Measurements from ENCODE around the gene SCAF8. TPM values are rescaled to one million over a fixed set of nuclear protein-coding genes. Genes with fewer than 3 reads are reported as not detected.

SCAF8 gene
- total and polyA plus RNA-seq, 2 of the 4 experiments (the other 2 are of a cell fraction), result 16.1 to 23.5 TPM

- BruUV-seq (replicated peaks), result no TSS peak
- Histone ChIP-seq H4K8ac (ENCODE audit: low read depth in 2 of 2, low read length in 2 of 2) (no peak overlapping the region), H2BK15ac (ENCODE audit: low read depth, low read length) (no peak overlapping the region), H3K27ac (ENCODE audit: insufficient read depth, low read length) (no peak overlapping the region), H2BK5ac (ENCODE audit: low read depth, low read length, poor library complexity, severe bottlenecking) (no peak overlapping the region), H3K18ac (ENCODE audit: low read depth, low read length) (no peak overlapping the region), H3K9ac (ENCODE audit: low read depth, low read length) (no peak overlapping the region), H2AFZ (replicated peaks; ENCODE audit: low read length, poor library complexity) (no peak overlapping the region), H3K23ac (ENCODE audit: low read depth, low read length) (no peak overlapping the region), H4K5ac (ENCODE audit: low read depth, low read length) (no peak overlapping the region), H2AK5ac (ENCODE audit: low read depth, low read length) (no peak overlapping the region), H3K4me2 (ENCODE audit: low read depth, low read length) (no peak overlapping the region), H3K36me3 (ENCODE audit: control insufficient read depth, insufficient read depth, low read length) (no peaks in the 10 kb centered on the region), H3K79me1 (ENCODE audit: low read depth in 1 of 2, low read length in 2 of 2) (no peaks in the 10 kb centered on the region), H2BK120ac (ENCODE audit: low read depth, low read length) (no peak overlapping the region), H3K4ac (ENCODE audit: low read depth, low read length) (no peak overlapping the region), H2BK20ac (ENCODE audit: low read depth, low read length) (no peak overlapping the region), H3K4me1 (ENCODE audit: control insufficient read depth, insufficient read depth, low read length) (peaks cover 4% of the 10 kb centered on the region; the same call in 1 of the 2 replicates), H3K27me3 (ENCODE audit: control insufficient read depth, insufficient read depth, low read length) (peaks cover 10% of the 10 kb centered on the region), H3K14ac (replicated peaks; ENCODE audit: low read depth, low read length) (no peak overlapping the region), H3K9me3 (ENCODE audit: control insufficient read depth, insufficient read depth, low read length) (no peaks in the 10 kb centered on the region), H4K20me1 (ENCODE audit: insufficient read depth, low read length) (no peaks in the 10 kb centered on the region), H3K4me3 (ENCODE audit: insufficient read depth, low read depth, low read length) (no peak overlapping the region), H4K91ac (ENCODE audit: insufficient read depth, low read depth, low read length) (no peak overlapping the region), H3K56ac (ENCODE audit: extremely low read depth, insufficient read depth, low read length) (no peak overlapping the region), H3K9me1 (ENCODE audit: insufficient read depth, low read length) (no peaks in the 10 kb centered on the region; the same call in 1 of the 2 replicates), H2AK9ac (replicated peaks; ENCODE audit: low read depth, low read length, poor library complexity) (no peak overlapping the region)
- ChIA-PET POLR2A (ENCODE audit: unreplicated experiment) (no interaction called here), CTCF (no interaction called here)
- dilution Hi-C loops (cut with HindIII; ENCODE audit: low sequenced_read_pairs, unreplicated experiment), result no loop called here
- in situ Hi-C loops (cut with MboI; ENCODE audit: low sequenced_read_pairs), result no loop called here
- ATAC-seq (ENCODE audit: low read depth) (no peak), DNase-seq (no peak)
- intact Hi-C loops (cut with micrococcal nuclease), result no loop called here
- 50% methylated on average over 1 of the region's 2 CpGs; no CpG with 5 or more reads in 1 of the 2 experiments for WGBS, 2 experiments (ENCODE audit: extremely low coverage in 2 of 2, insufficient read length in 1 of 2)
- TF ChIP-seq CTCF (conservative IDR thresholded peaks at IDR 0.05; ENCODE audit: low read depth, low read length), result no peak
- TF ChIP-seq POLR2A (IDR thresholded peaks at IDR 0.05; ENCODE audit: low read depth, low read length), result no peak
- TF ChIP-seq RFX5 (IDR thresholded peaks at IDR 0.05; ENCODE audit: low read depth, low read length), result no peak
- no peak for TF ChIP-seq FOS (IDR thresholded peaks at IDR 0.05; ENCODE audit: low read depth, low read length)
- no peak for TF ChIP-seq RCOR1 (IDR thresholded peaks at IDR 0.05; ENCODE audit: insufficient replicate concordance, low read length)
- TF ChIP-seq CHD1 (IDR thresholded peaks at IDR 0.05; ENCODE audit: low read depth, low read length), result no peak
- no peak for TF ChIP-seq MAFK (IDR thresholded peaks at IDR 0.05; ENCODE audit: low read depth, low read length)
- TF ChIP-seq MXI1 (IDR thresholded peaks at IDR 0.05; ENCODE audit: borderline replicate concordance, low read depth, low read length), result no peak
- TF ChIP-seq MAZ (IDR thresholded peaks at IDR 0.05; ENCODE audit: borderline replicate concordance, low read depth, low read length), result no peak
- no peak for TF ChIP-seq SMC3 (IDR thresholded peaks at IDR 0.05; ENCODE audit: low read depth, low read length)
- no peak for TF ChIP-seq ELK1 (IDR thresholded peaks at IDR 0.05; ENCODE audit: borderline replicate concordance, low read depth, low read length)
- no peak for TF ChIP-seq CEBPB (IDR thresholded peaks at IDR 0.05; ENCODE audit: low read depth, low read length)
- no peak for TF ChIP-seq NFE2L2 (IDR thresholded peaks at IDR 0.05; ENCODE audit: low read depth, low read length)
- TF ChIP-seq RAD21 (IDR thresholded peaks at IDR 0.05; ENCODE audit: low read length), result no peak
- no peak for TF ChIP-seq BHLHE40 (IDR thresholded peaks at IDR 0.05; ENCODE audit: low read depth, low read length)
Observed at GRCh38 chr6:154706389-154706788, 26.8 kb upstream of the SCAF8 start.
